ENCODE data around the gene CDC25B. TPM values are rescaled to one million over a fixed set of nuclear protein-coding genes. Genes with fewer than 3 reads are reported as not detected.

Gene CDC25B
- polyA plus RNA-seq, 2 of the 4 experiments (the other 2 are of a cell fraction): 136 to 150 TPM

- ChIA-PET CTCF (interaction anchor here (0.6 to 56.5 kb wide), 7 partner anchors 11 to 302 kb away, joined by 3 to 1634 read pairs (median 11); partner anchors contain the start of genes ADISSP and HSPA12B), POLR2A (interaction anchor here (1.8 kb wide), 1 partner anchor 16 kb away, joined by 5 read pairs; the partner anchor contains the start of gene ADISSP)
- H3K4me3 ChIP-seq: 0 out of 3 replicates have a peak overlapping the region, but pooled peaks have one; percentile 86
- H3K27ac ChIP-seq: peak overlapping the region in 1 of 2 experiments; percentile 96; a peak in 3 of 6 replicates
- peaks cover 48% of the 10 kb centered on the region for H3K4me1 ChIP-seq
- ATAC-seq (no peak), DNase-seq (ENCODE audit: low read depth in 1 of 2, low spot score in 1 of 2) (no peak), FAIRE-seq (no peak)
- TF ChIP-seq JUN (IDR thresholded peaks at IDR 0.05) (peak in 1 of 2 experiments; percentile 20; a peak in 1 of 5 replicates), FOXS1 (CRISPR knock-in tag; IDR thresholded peaks at IDR 0.05) (no peak)
- TF ChIP-seq, protein P1, sequence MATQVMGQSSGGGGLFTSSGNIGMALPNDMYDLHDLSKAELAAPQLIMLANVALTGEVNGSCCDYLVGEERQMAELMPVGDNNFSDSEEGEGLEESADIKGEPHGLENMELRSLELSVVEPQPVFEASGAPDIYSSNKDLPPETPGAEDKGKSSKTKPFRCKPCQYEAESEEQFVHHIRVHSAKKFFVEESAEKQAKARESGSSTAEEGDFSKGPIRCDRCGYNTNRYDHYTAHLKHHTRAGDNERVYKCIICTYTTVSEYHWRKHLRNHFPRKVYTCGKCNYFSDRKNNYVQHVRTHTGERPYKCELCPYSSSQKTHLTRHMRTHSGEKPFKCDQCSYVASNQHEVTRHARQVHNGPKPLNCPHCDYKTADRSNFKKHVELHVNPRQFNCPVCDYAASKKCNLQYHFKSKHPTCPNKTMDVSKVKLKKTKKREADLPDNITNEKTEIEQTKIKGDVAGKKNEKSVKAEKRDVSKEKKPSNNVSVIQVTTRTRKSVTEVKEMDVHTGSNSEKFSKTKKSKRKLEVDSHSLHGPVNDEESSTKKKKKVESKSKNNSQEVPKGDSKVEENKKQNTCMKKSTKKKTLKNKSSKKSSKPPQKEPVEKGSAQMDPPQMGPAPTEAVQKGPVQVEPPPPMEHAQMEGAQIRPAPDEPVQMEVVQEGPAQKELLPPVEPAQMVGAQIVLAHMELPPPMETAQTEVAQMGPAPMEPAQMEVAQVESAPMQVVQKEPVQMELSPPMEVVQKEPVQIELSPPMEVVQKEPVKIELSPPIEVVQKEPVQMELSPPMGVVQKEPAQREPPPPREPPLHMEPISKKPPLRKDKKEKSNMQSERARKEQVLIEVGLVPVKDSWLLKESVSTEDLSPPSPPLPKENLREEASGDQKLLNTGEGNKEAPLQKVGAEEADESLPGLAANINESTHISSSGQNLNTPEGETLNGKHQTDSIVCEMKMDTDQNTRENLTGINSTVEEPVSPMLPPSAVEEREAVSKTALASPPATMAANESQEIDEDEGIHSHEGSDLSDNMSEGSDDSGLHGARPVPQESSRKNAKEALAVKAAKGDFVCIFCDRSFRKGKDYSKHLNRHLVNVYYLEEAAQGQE (IDR thresholded peaks at IDR 0.05): peak; percentile 40; the same call in 1 of the 2 replicates
- H3K4me2 ChIP-seq: peak overlapping the region; percentile 97
- WGBS (ENCODE audit: missing lambda C conversion rate): 89% methylated on average over 17 of the region's 17 CpGs
- H3K9me3 ChIP-seq: no peaks in the 10 kb centered on the region
These were observed 11.8 kb upstream of the CDC25B start for GRCh38 chr20:3784216-3784853.

GRCh38 chr20:3784863-3785239 is 11.3 kb upstream of the CDC25B start:
- H3K27ac ChIP-seq: peak overlapping the region in 1 of 2 experiments; percentile 96; a peak in 4 of 6 replicates
- H3K4me1 ChIP-seq: peaks cover 48% of the 10 kb centered on the region
- ChIA-PET CTCF (interaction anchor here (0.6 to 56.5 kb wide), 9 partner anchors 10 to 301 kb away, joined by 3 to 1634 read pairs (median 9); partner anchors contain the start of genes ADAM33, ADISSP and HSPA12B), POLR2A (interaction anchor here (0.5 to 1.8 kb wide), 2 partner anchors 13 to 17 kb away, joined by 3 to 5 read pairs; partner anchors contain the start of gene ADISSP)
- TF ChIP-seq, protein P2, sequence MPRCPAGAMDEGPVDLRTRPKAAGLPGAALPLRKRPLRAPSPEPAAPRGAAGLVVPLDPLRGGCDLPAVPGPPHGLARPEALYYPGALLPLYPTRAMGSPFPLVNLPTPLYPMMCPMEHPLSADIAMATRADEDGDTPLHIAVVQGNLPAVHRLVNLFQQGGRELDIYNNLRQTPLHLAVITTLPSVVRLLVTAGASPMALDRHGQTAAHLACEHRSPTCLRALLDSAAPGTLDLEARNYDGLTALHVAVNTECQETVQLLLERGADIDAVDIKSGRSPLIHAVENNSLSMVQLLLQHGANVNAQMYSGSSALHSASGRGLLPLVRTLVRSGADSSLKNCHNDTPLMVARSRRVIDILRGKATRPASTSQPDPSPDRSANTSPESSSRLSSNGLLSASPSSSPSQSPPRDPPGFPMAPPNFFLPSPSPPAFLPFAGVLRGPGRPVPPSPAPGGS (IDR thresholded peaks at IDR 0.05): no peak
- peak; percentile 50; the same call in 1 of the 2 replicates for TF ChIP-seq FOSB (CRISPR knock-in tag; IDR thresholded peaks at IDR 0.05)
- no peak for ATAC-seq
- 85% methylated on average over 6 of the region's 6 CpGs for WGBS (ENCODE audit: missing lambda C conversion rate)
- DNase-seq (ENCODE audit: low read depth in 1 of 2, low spot score in 1 of 2): no peak
- no peak for FAIRE-seq
- no peaks in the 10 kb centered on the region for H3K9me3 ChIP-seq
- peak overlapping the region; percentile 97 for H3K4me2 ChIP-seq
- H3K4me3 ChIP-seq: peak overlapping the region; percentile 86

- TF ChIP-seq RNF2 (IDR thresholded peaks at IDR 0.05; ENCODE audit: borderline replicate concordance, low read depth) (no peak; the same call in 1 of the 2 replicates), EP300 (IDR thresholded peaks at IDR 0.05) (0 out of 5 replicates have a peak, but pooled peaks of 1 of the 2 experiments have one; percentile 20), JUN (IDR thresholded peaks at IDR 0.05) (peak in 1 of 2 experiments; percentile 56; a peak in 3 of 5 replicates), HOXB5 (CRISPR knock-in tag; IDR thresholded peaks at IDR 0.05) (peak; percentile 8; the same call in 1 of the 2 replicates)
These were observed 10.6 kb upstream of the CDC25B start for GRCh38 chr20:3785240-3786125.

More at GRCh38 chr20:3785240-3786125, 10.6 kb upstream of the CDC25B start:
- Histone ChIP-seq H3K9me3 (no peaks in the 10 kb centered on the region), H3K4me1 (peaks cover 48% of the 10 kb centered on the region), H3K4me3 (peak overlapping the region; percentile 86), H3K4me2 (peak overlapping the region; percentile 97), H3K27ac (peak overlapping the region; percentile 88 to 96)
- DNase-seq (ENCODE audit: low read depth in 1 of 2, low spot score in 1 of 2) (no peak), ATAC-seq (no peak), FAIRE-seq (no peak)
- WGBS (ENCODE audit: missing lambda C conversion rate): 41% methylated on average over 65 of the region's 79 CpGs
- ChIA-PET CTCF (interaction anchor here (0.6 to 56.5 kb wide), 19 partner anchors 8 to 301 kb away, joined by 3 to 1634 read pairs (median 6); partner anchors contain the start of genes ADAM33, ADISSP, CDC25B and HSPA12B), POLR2A (interaction anchor here (0.5 to 3.0 kb wide), 10 partner anchors 12 to 300 kb away, joined by 3 to 40 read pairs (median 5); partner anchors contain the start of genes ADISSP and AP5S1)
